ENCODE measurements around the gene PDLIM4. TPM values are rescaled to one million over a fixed set of nuclear protein-coding genes. Genes with fewer than 3 reads are reported as not detected.

PDLIM4 gene
- total and polyA plus RNA-seq, 8 donors, result 0.83 to 10.7 (median 2.7) TPM

- ATAC-seq, result no peak
Observed at GRCh38 chr5:132297211-132297940, 39.9 kb downstream of the PDLIM4 start.

GRCh38 chr5:132298298-132299212, 41.1 kb downstream of the PDLIM4 start:
- peaks cover 0 to 6% (median 0%) of the 10 kb centered on the region in 3 donors for H3K4me1 ChIP-seq
- no peak overlapping the region for H3K4me3 ChIP-seq
- 63 to 75% methylated on average over 6 of the region's 6 CpGs for WGBS, 2 donors
- H3K9me3 ChIP-seq, result no peaks in the 10 kb centered on the region
- ATAC-seq (no peak), DNase-seq (no peak), FAIRE-seq (no peak)
- no peak for TF ChIP-seq CTCF (IDR thresholded peaks at IDR 0.05)
- no peaks in the 10 kb centered on the region for H3K36me3 ChIP-seq
- no peaks in the 10 kb centered on the region for H3K27me3 ChIP-seq
- intact Hi-C loops (cut with DNase I), result no loop called here
- no peak overlapping the region for H3K27ac ChIP-seq

More at GRCh38 chr5:132297211-132297940, 39.9 kb downstream of the PDLIM4 start:
- peaks cover 4 to 7% (median 6%) of the 10 kb centered on the region in 3 donors for H3K4me1 ChIP-seq
- H3K4me3 ChIP-seq, result no peak overlapping the region
- no peak for TF ChIP-seq CTCF (IDR thresholded peaks at IDR 0.05)
- H3K36me3 ChIP-seq, result no peaks in the 10 kb centered on the region
- DNase-seq, result no peak
- intact Hi-C loops (cut with DNase I), result no loop called here
- no peaks in the 10 kb centered on the region for H3K27me3 ChIP-seq
- WGBS, 2 donors, result 88 to 93% methylated on average over 4 of the region's 4 CpGs
- FAIRE-seq, result no peak
- no peak overlapping the region for H3K27ac ChIP-seq
- no peaks in the 10 kb centered on the region for H3K9me3 ChIP-seq

GRCh38 chr5:132299917-132300316, 42.4 kb downstream of the PDLIM4 start:
- no peak overlapping the region for H3K4me3 ChIP-seq
- peaks cover 0 to 2% (median 0%) of the 10 kb centered on the region in 3 donors for H3K4me1 ChIP-seq
- FAIRE-seq, result no peak
- no peak for ATAC-seq
- no peak for TF ChIP-seq CTCF (IDR thresholded peaks at IDR 0.05)
- intact Hi-C loops (cut with DNase I), result no loop called here
- no peak overlapping the region for H3K27ac ChIP-seq
- DNase-seq, result no peak
- H3K27me3 ChIP-seq, result no peaks in the 10 kb centered on the region
- no peaks in the 10 kb centered on the region for H3K9me3 ChIP-seq
- WGBS, 2 donors, result 56 to 60% methylated on average over 2 of the region's 2 CpGs
- no peaks in the 10 kb centered on the region for H3K36me3 ChIP-seq

GRCh38 chr5:132300577-132301343, 43.3 kb downstream of the PDLIM4 start:
- peak overlapping the region in 1 of 4 donors; percentile 31 for H3K27ac ChIP-seq
- H3K27me3 ChIP-seq, result no peaks in the 10 kb centered on the region
- no peaks in the 10 kb centered on the region for H3K4me1 ChIP-seq
- no peak for DNase-seq
- WGBS, 2 donors, result 56 to 58% methylated on average over 6 of the region's 6 CpGs
- H3K4me3 ChIP-seq, result no peak overlapping the region
- no peaks in the 10 kb centered on the region for H3K9me3 ChIP-seq
- intact Hi-C loops (cut with DNase I), result no loop called here
- TF ChIP-seq CTCF (IDR thresholded peaks at IDR 0.05), result no peak
- H3K36me3 ChIP-seq, result no peaks in the 10 kb centered on the region
- FAIRE-seq, result no peak
- ATAC-seq, result peak in 2 of 4 donors; percentile 34 to 36

All from pancreas (tissue), 10 donors.